Activated CD8-positive, alpha-beta T cell treated with anti-CD3 and anti-CD28 coated beads for 36 hours (primary cell): ENCODE measurements around the gene MSL1. TPM values are rescaled to one million over a fixed set of nuclear protein-coding genes. Genes with fewer than 3 reads are reported as not detected.

Experiments
- ATAC-seq: fragments of 200-7000 bp; cut with Tn5 transposase; one replicate; pipeline ENCODE4 v1.10.0; 2021; ENCODE audit warnings: mild to moderate bottlenecking, moderate library complexity
- CTCF ChIA-PET: fragments of 350-600 bp; sonication (Branson Sonifier 250); formaldehyde crosslinking; loops from one replicate; lab custom pipeline; 2021; ENCODE audit warnings: antibody characterized with exemption; lab: Charles Lee
- POLR2A ChIA-PET: fragments of 350-600 bp; sonication (Branson Sonifier 250); formaldehyde crosslinking; loops from one replicate; lab custom pipeline; 2021; ENCODE audit warnings: antibody characterized with exemption; lab: Charles Lee
- DNase-seq: peaks from one replicate; pipeline ENCODE4 v3.0.0-alpha.2; 2020
- H3K27ac Mint-ChIP-seq: one replicate; pipeline ENCODE4 v1.8.0; 2021; ENCODE audit warnings: mild to moderate bottlenecking, mixed read lengths
- H3K27me3 Mint-ChIP-seq: one replicate; pipeline ENCODE4 v1.8.0; 2021; ENCODE audit warnings: mixed read lengths
- H3K36me3 Mint-ChIP-seq: one replicate; pipeline ENCODE4 v1.8.0; 2021; ENCODE audit warnings: low read depth, mixed read lengths
- H3K4me1 Mint-ChIP-seq: one replicate; pipeline ENCODE4 v1.8.0; 2021; ENCODE audit warnings: low read depth, mixed read lengths
- H3K4me3 Mint-ChIP-seq: one replicate; pipeline ENCODE4 v1.8.0; 2021; ENCODE audit warnings: mild to moderate bottlenecking, moderate library complexity, mixed read lengths
- H3K9me3 Mint-ChIP-seq: one replicate; pipeline ENCODE4 v1.8.0; 2021; ENCODE audit warnings: mixed read lengths
- intact Hi-C: fragments of 100-400 bp; cut with micrococcal nuclease; formaldehyde crosslinking; loops from one replicate; pipeline ENCODE4 v1.10.0; 2022
- total RNA-seq, 2 experiments: library from RNA; stranded (reverse); gene quantifications; one replicate each; pipeline ENCODE4 v1.2.3, GENCODE V29; 2021
- TF ChIP-seq, protein P1 (sequence below): fragments of 200-600 bp; IDR thresholded peaks from one replicate; pipeline ENCODE4 v1.8.0; 2022; ENCODE audit warnings: antibody characterized with exemption, mild to moderate bottlenecking

Gene MSL1
- total RNA-seq, 2 experiments from 2014 or later: 69.0 to 70.1 TPM

DNA sequence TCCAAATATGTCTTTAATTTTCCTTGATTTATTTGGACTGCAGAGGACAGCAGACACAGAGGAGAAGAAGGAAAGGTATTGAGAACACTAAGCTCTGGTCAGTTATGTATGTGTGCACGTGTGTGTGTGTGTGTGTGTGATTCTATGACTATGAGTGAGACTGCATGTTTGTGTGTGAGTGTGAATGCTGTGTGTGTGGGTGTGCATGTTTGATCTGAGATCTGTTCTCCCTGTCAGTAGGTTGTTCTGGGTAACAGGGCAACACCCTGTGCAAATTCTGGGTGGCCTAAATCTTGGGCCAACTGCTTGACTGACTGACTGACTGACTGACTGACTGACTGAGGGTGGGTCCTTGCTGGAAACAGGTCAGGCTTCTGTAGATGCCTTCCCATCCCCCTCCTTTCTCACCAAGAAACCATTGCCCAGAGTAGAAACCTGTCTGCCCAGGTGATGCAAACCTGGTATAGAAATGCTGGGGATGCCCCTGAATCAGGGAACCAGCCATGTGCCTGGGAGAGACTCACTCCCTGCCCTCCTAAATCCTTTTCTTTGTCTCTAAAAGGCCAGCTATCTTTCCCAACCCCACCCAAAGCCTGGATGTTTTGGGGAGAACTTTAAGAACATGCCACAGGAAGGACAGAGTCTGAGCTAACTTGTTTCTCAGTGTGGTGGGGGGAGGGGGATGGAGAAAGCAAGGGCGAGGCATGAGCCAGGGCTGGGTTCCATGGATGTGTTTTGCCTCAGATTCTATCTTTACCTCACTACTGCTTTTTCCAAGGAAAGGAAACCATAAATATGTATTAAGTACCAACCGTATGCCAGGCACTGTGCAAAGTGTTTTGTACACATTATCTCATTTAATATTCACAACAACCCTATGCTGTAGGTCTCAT, 16.9 kb upstream of the MSL1 start:
- Mint-ChIP-seq H3K27me3 (no peaks in the 10 kb centered on the region), H3K4me3 (no peak overlapping the region), H3K27ac (peak overlapping the region; percentile 53), H3K9me3 (no peaks in the 10 kb centered on the region), H3K4me1 (peaks cover 79% of the 10 kb centered on the region), H3K36me3 (no peaks in the 10 kb centered on the region)
- TF ChIP-seq, protein P1, sequence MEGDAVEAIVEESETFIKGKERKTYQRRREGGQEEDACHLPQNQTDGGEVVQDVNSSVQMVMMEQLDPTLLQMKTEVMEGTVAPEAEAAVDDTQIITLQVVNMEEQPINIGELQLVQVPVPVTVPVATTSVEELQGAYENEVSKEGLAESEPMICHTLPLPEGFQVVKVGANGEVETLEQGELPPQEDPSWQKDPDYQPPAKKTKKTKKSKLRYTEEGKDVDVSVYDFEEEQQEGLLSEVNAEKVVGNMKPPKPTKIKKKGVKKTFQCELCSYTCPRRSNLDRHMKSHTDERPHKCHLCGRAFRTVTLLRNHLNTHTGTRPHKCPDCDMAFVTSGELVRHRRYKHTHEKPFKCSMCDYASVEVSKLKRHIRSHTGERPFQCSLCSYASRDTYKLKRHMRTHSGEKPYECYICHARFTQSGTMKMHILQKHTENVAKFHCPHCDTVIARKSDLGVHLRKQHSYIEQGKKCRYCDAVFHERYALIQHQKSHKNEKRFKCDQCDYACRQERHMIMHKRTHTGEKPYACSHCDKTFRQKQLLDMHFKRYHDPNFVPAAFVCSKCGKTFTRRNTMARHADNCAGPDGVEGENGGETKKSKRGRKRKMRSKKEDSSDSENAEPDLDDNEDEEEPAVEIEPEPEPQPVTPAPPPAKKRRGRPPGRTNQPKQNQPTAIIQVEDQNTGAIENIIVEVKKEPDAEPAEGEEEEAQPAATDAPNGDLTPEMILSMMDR: no peak
- ChIA-PET POLR2A (interaction anchor here (0.6 to 1.6 kb wide), 5 partner anchors 36 to 199 kb away, joined by 3 to 4 read pairs (median 3); partner anchors contain the start of genes CASC3 and MED24), CTCF (interaction anchor here (1.1 kb wide), 1 partner anchor 29 kb away, joined by 5 read pairs; no protein-coding TSS in a partner anchor)
- ATAC-seq: no peak
- intact Hi-C loops: no loop called here
- peak; percentile 58 for DNase-seq

- TF ChIP-seq, protein P1: no peak
- no peaks in the 10 kb centered on the region for H3K9me3 Mint-ChIP-seq
- ChIA-PET CTCF (interaction anchor here (0.8 to 1.4 kb wide), 3 partner anchors 20 to 93 kb away, joined by 3 to 8 read pairs (median 3); no protein-coding TSS in a partner anchor), POLR2A (interaction anchor here (0.6 to 1.3 kb wide), 8 partner anchors 9 to 217 kb away, joined by 3 to 8 read pairs (median 4); partner anchors contain the start of genes CASC3 and MSL1)
- no peaks in the 10 kb centered on the region for H3K36me3 Mint-ChIP-seq
- H3K4me3 Mint-ChIP-seq: no peak overlapping the region
- H3K27me3 Mint-ChIP-seq: no peaks in the 10 kb centered on the region
- intact Hi-C loops: no loop called here
- H3K4me1 Mint-ChIP-seq: peaks cover 83% of the 10 kb centered on the region
- DNase-seq: no peak
- ATAC-seq: no peak
- peak overlapping the region; percentile 27 for H3K27ac Mint-ChIP-seq
Measured at GRCh38 chr17:40105861-40106759, 15.7 kb upstream of the MSL1 start.

GRCh38 chr17:40106760-40107521, 14.8 kb upstream of the MSL1 start:
- H3K9me3 Mint-ChIP-seq: no peaks in the 10 kb centered on the region
- no peaks in the 10 kb centered on the region for H3K36me3 Mint-ChIP-seq
- intact Hi-C loops: no loop called here
- H3K4me3 Mint-ChIP-seq: no peak overlapping the region
- no peaks in the 10 kb centered on the region for H3K27me3 Mint-ChIP-seq
- peak overlapping the region; percentile 89 for H3K27ac Mint-ChIP-seq
- ChIA-PET CTCF (interaction anchor here (0.8 to 1.4 kb wide), 3 partner anchors 20 to 94 kb away, joined by 3 to 8 read pairs (median 3); no protein-coding TSS in a partner anchor), POLR2A (interaction anchor here (1.0 to 1.3 kb wide), 5 partner anchors 10 to 216 kb away, joined by 3 to 8 read pairs (median 4); partner anchors contain the start of genes CASC3 and MSL1)
- TF ChIP-seq, protein P1: no peak
- DNase-seq: no peak
- H3K4me1 Mint-ChIP-seq: peaks cover 83% of the 10 kb centered on the region
- no peak for ATAC-seq

GRCh38 chr17:40107522-40108174, 14.1 kb upstream of the MSL1 start:
- Mint-ChIP-seq H3K9me3 (no peaks in the 10 kb centered on the region), H3K36me3 (no peaks in the 10 kb centered on the region), H3K4me1 (peaks cover 89% of the 10 kb centered on the region), H3K27me3 (no peaks in the 10 kb centered on the region), H3K4me3 (peak overlapping the region; percentile 48), H3K27ac (peak overlapping the region; percentile 89)
- POLR2A ChIA-PET: interaction anchor here (1.3 kb wide), 2 partner anchors 13 to 15 kb away, joined by 3 to 8 read pairs; partner anchors contain the start of gene MSL1
- intact Hi-C loops: no loop called here
- CTCF ChIA-PET: interaction anchor here (1.4 kb wide), 2 partner anchors 84 to 94 kb away, joined by 3 to 8 read pairs; no protein-coding TSS in a partner anchor
- DNase-seq (peak; percentile 26), ATAC-seq (no peak)
- TF ChIP-seq, protein P1: no peak
